ENCODE data around the gene PMIS2.

- TF ChIP-seq ZNF843 (tag by site-specific recombination; IDR thresholded peaks at IDR 0.05) (no peak), ZNF629 (tag by site-specific recombination; IDR thresholded peaks at IDR 0.05) (no peak), ELK4 (IDR thresholded peaks at IDR 0.05; ENCODE audit: borderline replicate concordance, low read depth, low read length) (no peak), ZNF23 (tag by site-specific recombination; IDR thresholded peaks at IDR 0.05; ENCODE audit: borderline replicate concordance) (no peak), ZNF121 (tag by site-specific recombination; IDR thresholded peaks at IDR 0.05) (no peak; the same call in 1 of the 2 replicates), ZNF645 (tag by site-specific recombination; IDR thresholded peaks at IDR 0.05) (no peak), CTCF (tag by site-specific recombination; IDR thresholded peaks at IDR 0.05) (peak; percentile 18; the same call in 1 of the 2 replicates), ZNF555 (tag by site-specific recombination; conservative IDR thresholded peaks at IDR 0.05) (no peak), HOXC10 (CRISPR knock-in tag; IDR thresholded peaks at IDR 0.05) (no peak), ZNF274 (IDR thresholded peaks at IDR 0.05; ENCODE audit: low read length) (no peak), ZNF274 (tag by site-specific recombination; IDR thresholded peaks at IDR 0.05; ENCODE audit: borderline replicate concordance) (peak; percentile 46; the same call in 1 of the 2 replicates)
Observed at GRCh38 chr19:35558400-35559280, 27.3 kb upstream of the PMIS2 start.
